Measurements from ENCODE around the gene AGO1. TPM values are rescaled to one million over a fixed set of nuclear protein-coding genes. Genes with fewer than 3 reads are reported as not detected.

AGO1 gene
- polyA plus RNA-seq, 2 of the 4 experiments (the other 2 are of a cell fraction): 5.6 to 7.0 TPM

DNA sequence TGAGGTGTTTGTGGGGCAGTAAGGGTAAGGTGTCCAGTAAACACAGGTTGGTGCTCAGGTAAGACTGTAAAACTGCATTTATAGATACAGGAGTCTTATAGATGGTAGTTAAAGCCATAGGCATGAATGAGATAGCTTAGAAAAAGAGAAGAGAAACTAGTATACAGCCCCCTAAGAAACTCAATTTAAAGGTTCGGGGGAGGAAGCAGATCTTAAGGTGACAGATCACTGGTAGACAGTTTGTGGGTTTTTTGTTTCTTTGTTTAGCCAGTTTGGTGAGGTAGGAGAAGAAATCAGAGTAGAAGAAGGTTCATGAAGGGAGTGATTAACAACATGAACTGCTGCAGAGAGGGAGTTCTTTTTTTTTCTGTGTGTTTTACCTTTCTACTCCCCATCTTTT lies 41.8 kb downstream of the AGO1 start:
- WGBS (ENCODE audit: missing lambda C conversion rate): 80% methylated on average over 1 of the region's 1 CpG

DNA sequence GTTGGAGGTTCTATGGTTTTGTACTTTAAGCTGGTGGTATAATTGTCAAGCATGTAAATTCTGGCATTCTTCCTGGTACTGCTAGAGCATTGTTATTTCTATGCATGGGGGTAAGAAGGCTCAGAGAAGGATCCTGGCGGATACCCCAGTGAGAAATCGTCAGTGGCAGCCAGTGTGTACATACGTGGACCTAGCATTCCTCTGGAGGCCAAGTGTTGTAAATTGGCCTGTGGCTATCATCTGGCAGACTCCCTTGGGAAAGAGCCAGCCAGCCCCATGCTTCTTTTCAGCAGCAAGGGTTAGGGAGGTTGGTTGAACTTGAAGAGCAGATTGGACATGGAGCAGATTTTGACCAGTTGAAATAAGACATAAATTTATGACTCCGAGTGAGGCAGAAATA lies 42.7 kb downstream of the AGO1 start:
- Histone ChIP-seq H3K27ac (no peak overlapping the region), H3K4me3 (no peak overlapping the region), H3K4me2 (no peak overlapping the region), H3K4me1 (peaks cover 4% of the 10 kb centered on the region; the same call in 2 of the 3 replicates), H3K9me3 (no peaks in the 10 kb centered on the region)
- TF ChIP-seq, protein P1, sequence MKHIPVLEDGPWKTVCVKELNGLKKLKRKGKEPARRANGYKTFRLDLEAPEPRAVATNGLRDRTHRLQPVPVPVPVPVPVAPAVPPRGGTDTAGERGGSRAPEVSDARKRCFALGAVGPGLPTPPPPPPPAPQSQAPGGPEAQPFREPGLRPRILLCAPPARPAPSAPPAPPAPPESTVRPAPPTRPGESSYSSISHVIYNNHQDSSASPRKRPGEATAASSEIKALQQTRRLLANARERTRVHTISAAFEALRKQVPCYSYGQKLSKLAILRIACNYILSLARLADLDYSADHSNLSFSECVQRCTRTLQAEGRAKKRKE (CRISPR knock-in tag; IDR thresholded peaks at IDR 0.05; ENCODE audit: low read depth): no peak
- no peak for TF ChIP-seq FOSB (CRISPR knock-in tag; IDR thresholded peaks at IDR 0.05)
- ChIA-PET CTCF (interaction anchor here (0.8 to 1.0 kb wide), 2 partner anchors 26 to 43 kb away, joined by 3 read pairs; partner anchors contain the start of gene AGO1), POLR2A (no interaction called here)
- 60% methylated on average over 4 of the region's 4 CpGs for WGBS (ENCODE audit: missing lambda C conversion rate)
- ATAC-seq (no peak), FAIRE-seq (no peak), DNase-seq (ENCODE audit: low read depth in 1 of 2, low spot score in 1 of 2) (no peak)

More for the DNA sequence above, 41.8 kb downstream of the AGO1 start:
- no peak for TF ChIP-seq HOXA7 (CRISPR knock-in tag; IDR thresholded peaks at IDR 0.05)
- TF ChIP-seq RFX5 (IDR thresholded peaks at IDR 0.05): no peak
- no peak for TF ChIP-seq SMC3 (IDR thresholded peaks at IDR 0.05)
- no peak for TF ChIP-seq NPAS2 (CRISPR knock-in tag; IDR thresholded peaks at IDR 0.05; ENCODE audit: borderline replicate concordance)
- TF ChIP-seq, protein P2, sequence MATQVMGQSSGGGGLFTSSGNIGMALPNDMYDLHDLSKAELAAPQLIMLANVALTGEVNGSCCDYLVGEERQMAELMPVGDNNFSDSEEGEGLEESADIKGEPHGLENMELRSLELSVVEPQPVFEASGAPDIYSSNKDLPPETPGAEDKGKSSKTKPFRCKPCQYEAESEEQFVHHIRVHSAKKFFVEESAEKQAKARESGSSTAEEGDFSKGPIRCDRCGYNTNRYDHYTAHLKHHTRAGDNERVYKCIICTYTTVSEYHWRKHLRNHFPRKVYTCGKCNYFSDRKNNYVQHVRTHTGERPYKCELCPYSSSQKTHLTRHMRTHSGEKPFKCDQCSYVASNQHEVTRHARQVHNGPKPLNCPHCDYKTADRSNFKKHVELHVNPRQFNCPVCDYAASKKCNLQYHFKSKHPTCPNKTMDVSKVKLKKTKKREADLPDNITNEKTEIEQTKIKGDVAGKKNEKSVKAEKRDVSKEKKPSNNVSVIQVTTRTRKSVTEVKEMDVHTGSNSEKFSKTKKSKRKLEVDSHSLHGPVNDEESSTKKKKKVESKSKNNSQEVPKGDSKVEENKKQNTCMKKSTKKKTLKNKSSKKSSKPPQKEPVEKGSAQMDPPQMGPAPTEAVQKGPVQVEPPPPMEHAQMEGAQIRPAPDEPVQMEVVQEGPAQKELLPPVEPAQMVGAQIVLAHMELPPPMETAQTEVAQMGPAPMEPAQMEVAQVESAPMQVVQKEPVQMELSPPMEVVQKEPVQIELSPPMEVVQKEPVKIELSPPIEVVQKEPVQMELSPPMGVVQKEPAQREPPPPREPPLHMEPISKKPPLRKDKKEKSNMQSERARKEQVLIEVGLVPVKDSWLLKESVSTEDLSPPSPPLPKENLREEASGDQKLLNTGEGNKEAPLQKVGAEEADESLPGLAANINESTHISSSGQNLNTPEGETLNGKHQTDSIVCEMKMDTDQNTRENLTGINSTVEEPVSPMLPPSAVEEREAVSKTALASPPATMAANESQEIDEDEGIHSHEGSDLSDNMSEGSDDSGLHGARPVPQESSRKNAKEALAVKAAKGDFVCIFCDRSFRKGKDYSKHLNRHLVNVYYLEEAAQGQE (IDR thresholded peaks at IDR 0.05): no peak
- no peak for TF ChIP-seq NR3C1 (IDR thresholded peaks at IDR 0.05)
- no peak for TF ChIP-seq FOSB (CRISPR knock-in tag; IDR thresholded peaks at IDR 0.05)
- TF ChIP-seq TFCP2L1 (CRISPR knock-in tag; IDR thresholded peaks at IDR 0.05): no peak
- DNase-seq (ENCODE audit: low read depth in 1 of 2, low spot score in 1 of 2) (no peak), ATAC-seq (no peak), FAIRE-seq (no peak)
- Histone ChIP-seq H3K9me3 (no peaks in the 10 kb centered on the region), H3K4me2 (no peak overlapping the region), H3K4me1 (peaks cover 2% of the 10 kb centered on the region; the same call in 2 of the 3 replicates), H3K4me3 (no peak overlapping the region), H3K27ac (no peak overlapping the region)
- CTCF ChIA-PET: interaction anchor here (1.0 kb wide), 1 partner anchor 25 kb away, joined by 3 read pairs; no protein-coding TSS in a partner anchor
- POLR2A ChIA-PET: interaction anchor here (0.6 kb wide), 1 partner anchor 1103 kb away, joined by 3 read pairs; no protein-coding TSS in a partner anchor

DNA sequence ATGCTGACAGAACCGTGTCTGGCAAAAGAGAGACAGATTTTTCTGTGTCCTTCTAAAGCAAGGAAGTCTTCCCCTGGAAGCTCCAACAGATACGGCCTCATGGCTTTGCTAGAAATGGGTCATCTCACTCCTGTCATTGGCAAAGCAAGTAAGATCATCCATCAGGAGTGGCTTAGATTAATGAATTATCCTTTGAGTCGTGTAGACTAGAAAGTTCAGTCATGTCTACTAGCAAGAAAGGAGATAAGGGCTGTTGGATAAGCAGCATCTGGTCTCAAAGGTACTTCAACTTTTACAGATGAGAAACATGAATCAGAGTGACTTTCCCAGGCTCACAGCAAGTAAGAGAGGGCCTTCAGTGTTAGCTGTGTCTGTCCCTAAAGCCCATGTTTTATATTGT lies 44.5 kb downstream of the AGO1 start:
- WGBS (ENCODE audit: missing lambda C conversion rate): 44% methylated on average over 3 of the region's 3 CpGs
- Histone ChIP-seq H3K9me3 (no peaks in the 10 kb centered on the region), H3K4me3 (no peak overlapping the region), H3K4me2 (no peak overlapping the region), H3K27ac (no peak overlapping the region), H3K4me1 (peaks cover 9% of the 10 kb centered on the region; the same call in 2 of the 3 replicates)
- ChIA-PET POLR2A (no interaction called here), CTCF (no interaction called here)
- ATAC-seq (no peak), FAIRE-seq (no peak), DNase-seq (ENCODE audit: low read depth in 1 of 2, low spot score in 1 of 2) (no peak)
- TF ChIP-seq ZSCAN20 (CRISPR knock-in tag; IDR thresholded peaks at IDR 0.05): no peak
- TF ChIP-seq, protein P3, sequence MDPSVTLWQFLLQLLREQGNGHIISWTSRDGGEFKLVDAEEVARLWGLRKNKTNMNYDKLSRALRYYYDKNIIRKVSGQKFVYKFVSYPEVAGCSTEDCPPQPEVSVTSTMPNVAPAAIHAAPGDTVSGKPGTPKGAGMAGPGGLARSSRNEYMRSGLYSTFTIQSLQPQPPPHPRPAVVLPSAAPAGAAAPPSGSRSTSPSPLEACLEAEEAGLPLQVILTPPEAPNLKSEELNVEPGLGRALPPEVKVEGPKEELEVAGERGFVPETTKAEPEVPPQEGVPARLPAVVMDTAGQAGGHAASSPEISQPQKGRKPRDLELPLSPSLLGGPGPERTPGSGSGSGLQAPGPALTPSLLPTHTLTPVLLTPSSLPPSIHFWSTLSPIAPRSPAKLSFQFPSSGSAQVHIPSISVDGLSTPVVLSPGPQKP (IDR thresholded peaks at IDR 0.05; ENCODE audit: low read depth, low read length): no peak
- no peak for TF ChIP-seq HOXA7 (CRISPR knock-in tag; IDR thresholded peaks at IDR 0.05)
- no peak for TF ChIP-seq NPAS2 (CRISPR knock-in tag; IDR thresholded peaks at IDR 0.05; ENCODE audit: borderline replicate concordance)
- TF ChIP-seq RAD21 (conservative IDR thresholded peaks at IDR 0.05 in 1 of 2, IDR thresholded peaks at IDR 0.05 in 1 of 2): no peak
- no peak for TF ChIP-seq RNF2 (IDR thresholded peaks at IDR 0.05; ENCODE audit: borderline replicate concordance, low read depth)
- TF ChIP-seq KDM1A (IDR thresholded peaks at IDR 0.05; ENCODE audit: low read depth): no peak
- TF ChIP-seq NR3C1 (IDR thresholded peaks at IDR 0.05): no peak
- TF ChIP-seq CBX8 (IDR thresholded peaks at IDR 0.05): no peak
- TF ChIP-seq, protein P4, sequence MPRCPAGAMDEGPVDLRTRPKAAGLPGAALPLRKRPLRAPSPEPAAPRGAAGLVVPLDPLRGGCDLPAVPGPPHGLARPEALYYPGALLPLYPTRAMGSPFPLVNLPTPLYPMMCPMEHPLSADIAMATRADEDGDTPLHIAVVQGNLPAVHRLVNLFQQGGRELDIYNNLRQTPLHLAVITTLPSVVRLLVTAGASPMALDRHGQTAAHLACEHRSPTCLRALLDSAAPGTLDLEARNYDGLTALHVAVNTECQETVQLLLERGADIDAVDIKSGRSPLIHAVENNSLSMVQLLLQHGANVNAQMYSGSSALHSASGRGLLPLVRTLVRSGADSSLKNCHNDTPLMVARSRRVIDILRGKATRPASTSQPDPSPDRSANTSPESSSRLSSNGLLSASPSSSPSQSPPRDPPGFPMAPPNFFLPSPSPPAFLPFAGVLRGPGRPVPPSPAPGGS (IDR thresholded peaks at IDR 0.05): no peak
- TF ChIP-seq MYC (IDR thresholded peaks at IDR 0.05; ENCODE audit: borderline replicate concordance, low read length): no peak
- no peak for TF ChIP-seq RFX5 (IDR thresholded peaks at IDR 0.05)
- TF ChIP-seq, protein P2 (IDR thresholded peaks at IDR 0.05): no peak
- no peak for TF ChIP-seq GATA3 (IDR thresholded peaks at IDR 0.05; ENCODE audit: borderline replicate concordance)
- TF ChIP-seq BHLHE40 (IDR thresholded peaks at IDR 0.05; ENCODE audit: low read depth, low read length): no peak
- no peak for TF ChIP-seq SREBF2 (IDR thresholded peaks at IDR 0.05)
- TF ChIP-seq CBX2 (IDR thresholded peaks at IDR 0.05; ENCODE audit: borderline replicate concordance, low read depth): no peak
- no peak for TF ChIP-seq KDM5A (IDR thresholded peaks at IDR 0.05)

Data from A549 (cell line).